Stimulated activated CD8-positive, alpha-beta memory T cell treated with anti-CD3 and anti-CD28 coated beads, Interleukin-4, amount 100 ng/mL, for 1 hour (primary cell): ENCODE data around the gene GAMT.

Experiments used
- DNase-seq, 2 donors: peaks; one replicate each; pipeline ENCODE4 v3.0.0-alpha.2; 2020; ENCODE audit warnings: low read depth in 2 of 2, low spot score in 1 of 2

The GAMT gene

DNA sequence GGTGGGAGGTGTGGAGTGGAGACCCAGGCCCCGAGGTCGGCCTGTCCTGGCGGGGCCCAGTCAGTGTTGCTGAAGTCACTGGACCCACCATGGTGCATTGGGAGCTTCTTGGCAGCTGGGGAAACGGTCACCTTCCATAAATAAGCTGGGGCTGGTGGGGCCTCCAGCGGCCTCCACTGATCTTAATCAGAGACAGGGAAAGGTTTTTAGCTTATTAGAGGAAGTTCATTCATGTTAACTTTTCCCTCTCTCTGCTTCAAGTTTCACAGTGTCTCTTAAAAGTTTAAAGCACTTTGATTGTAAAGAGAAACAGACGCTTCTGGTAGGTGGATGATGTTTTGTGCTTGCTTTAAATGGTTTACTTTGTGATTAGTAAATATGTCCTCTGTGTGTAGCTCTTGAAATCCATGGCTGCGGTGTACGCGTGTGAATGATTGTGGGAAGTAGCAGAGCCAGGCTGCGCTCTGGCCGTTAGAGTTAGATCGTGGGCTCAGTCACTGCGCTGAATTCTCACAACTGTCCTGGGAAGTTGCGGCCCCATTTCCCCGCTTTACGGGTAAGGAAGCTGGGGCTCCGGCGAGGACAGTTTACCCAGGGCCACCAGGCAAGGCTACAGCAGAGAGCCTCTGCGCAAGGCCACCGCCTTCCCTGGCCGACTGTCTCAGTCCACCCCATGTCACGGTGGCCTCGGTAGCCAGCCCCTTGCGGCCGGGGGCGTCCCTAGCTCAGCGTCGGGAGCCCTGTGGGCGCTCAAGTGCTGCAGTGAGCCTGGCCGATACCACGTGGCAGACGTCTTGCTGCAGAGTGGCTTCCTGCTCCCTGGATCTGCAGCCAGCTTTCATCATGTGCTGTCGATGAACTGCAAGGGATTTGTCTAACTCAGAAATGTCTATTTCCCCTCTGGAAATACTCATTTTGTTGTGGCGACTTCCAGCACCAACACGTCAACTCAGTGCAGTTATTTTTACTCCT is 34.2 kb downstream of the GAMT start:
- DNase-seq = no peak

GRCh38 chr19:1366296-1366695 is 35.0 kb downstream of the GAMT start:
- DNase-seq = no peak

DNA sequence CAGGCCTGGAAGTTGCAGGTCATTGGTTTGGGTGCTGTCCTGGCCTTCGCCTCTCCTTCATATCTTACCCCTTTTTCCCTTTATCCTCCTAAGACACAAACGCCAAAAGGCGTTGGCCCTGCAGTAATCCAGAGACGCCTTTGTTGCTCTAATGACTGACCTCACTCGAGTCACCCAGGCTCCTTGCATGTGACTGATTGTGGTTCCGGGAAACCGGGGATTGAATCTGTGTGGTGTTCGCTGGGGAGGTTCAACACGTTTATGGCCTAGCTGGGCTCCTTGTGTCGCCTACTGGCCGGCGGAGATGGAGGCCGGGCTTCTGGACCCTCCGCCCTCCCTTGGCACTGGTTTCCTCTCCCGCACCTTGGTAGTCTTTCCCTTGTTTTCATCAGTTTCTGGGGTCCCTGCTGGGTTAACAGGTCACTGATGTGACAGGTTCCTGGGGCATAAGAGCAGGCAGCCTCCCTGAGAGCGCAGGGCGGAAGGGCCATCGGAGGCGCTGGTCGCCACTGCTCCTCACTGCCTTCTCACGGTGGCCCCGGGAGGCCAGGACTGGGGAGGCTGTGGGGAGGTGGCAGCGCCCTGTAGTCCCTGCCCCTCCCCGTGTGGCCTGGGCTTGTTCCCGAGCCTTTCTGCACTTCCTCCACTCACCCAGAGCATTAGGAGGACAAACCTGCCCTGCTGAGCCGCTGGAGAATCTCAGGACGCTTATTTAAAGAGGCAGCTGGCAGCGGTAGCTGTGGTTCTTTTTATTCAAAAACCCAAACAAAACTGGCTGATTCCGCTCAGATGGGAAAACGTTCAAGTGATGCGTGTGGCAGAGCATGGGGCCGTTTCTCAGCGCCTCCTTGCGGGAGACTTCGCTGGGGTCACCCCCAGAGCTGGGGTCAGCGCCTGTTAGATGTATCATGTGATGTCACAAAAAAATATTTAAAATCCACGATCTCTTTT is 35.7 kb downstream of the GAMT start:
- no peak for DNase-seq

- no peak for DNase-seq
Observed at GRCh38 chr19:1364070-1364704, 37.2 kb downstream of the GAMT start.

DNA sequence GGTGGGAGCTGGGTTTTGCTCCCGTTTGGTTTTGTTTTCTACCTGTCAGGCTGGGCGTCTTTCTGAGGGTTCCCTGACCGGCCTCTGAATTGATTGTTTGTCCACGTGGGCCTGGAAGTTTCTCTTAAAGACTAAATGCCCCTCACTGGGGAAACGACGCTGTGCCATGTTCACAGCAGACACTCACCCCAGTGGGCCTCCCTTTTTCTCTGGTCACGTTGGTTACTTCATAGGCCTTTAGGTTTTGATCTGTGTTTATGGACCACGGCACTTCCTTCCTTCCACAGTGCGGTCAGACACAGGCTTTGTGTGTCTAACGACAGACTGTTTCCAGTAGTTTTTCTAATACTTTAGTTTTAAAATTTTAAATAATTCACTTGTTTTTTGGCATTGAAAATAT is 37.7 kb downstream of the GAMT start:
- DNase-seq = no peak

GRCh38 chr19:1362387-1363257 is 38.7 kb downstream of the GAMT start:
- no peak for DNase-seq

DNA sequence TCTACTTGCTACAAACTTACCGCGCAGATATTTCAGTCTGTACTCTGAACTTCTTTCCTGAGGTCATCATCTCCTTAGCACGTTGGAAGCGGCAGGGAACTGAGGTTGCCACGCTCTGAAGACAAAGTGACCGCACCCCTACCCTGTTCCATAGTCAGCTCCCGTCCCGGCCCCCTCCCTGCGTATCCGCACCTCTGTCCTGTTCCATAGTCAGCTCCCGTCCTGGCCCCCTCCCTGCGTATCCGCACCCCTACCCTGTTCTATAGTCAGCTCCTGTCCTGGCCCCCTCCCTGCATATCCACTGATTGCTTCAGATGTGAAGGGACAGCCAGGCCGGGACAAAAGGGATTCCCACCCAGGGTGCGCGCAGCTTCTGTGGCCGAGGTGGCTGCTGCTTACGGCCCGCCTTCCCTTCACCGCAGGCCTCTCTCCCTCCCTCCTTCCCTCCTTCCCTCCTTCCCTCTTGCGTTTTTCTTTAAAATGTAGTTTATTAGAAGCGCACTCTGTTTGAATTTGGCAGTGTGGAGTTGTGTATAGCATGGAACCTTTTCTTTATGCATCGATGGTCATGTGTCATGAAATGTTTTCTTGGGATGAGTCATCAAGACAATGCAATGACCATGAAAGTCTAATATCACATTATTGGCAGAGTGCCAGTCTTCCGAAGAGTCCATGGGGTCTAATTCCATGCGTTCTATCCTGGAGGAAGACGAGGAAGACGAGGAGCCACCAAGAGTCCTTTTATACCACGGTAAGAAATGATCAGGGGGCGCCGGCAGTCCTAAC is 39.5 kb downstream of the GAMT start:
- DNase-seq = no peak

DNA sequence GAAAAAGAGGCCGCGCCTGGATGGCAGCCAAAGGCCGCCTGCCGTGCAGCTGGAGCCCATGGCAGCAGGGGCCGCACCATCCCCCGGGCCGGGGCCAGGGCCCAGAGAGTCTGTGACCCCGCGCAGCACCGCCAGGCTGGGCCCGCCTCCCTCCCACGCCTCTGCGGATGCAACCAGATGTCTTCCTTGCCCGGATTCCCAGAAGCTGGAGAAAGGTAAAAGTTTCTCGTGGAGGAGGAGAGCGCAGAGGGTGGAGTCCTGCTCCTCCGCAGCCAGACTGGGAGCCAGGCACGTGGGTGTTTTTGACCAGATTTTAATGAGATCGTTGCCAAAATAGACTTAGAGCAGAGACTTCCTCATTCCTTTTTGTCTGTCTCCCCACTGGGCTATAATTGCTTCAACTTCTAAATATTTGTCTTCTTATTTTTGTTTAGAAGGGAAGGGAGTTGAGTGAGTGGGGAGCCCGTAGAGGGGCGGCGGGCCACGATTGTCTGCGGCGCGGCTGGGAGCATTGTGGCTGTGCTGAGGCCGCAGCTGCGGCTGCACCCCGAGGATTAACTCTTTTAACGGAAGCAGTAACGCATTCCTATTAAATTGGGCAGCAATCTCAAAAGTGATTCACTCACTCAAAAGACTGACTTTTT is 40.4 kb downstream of the GAMT start:
- no peak for DNase-seq

DNA sequence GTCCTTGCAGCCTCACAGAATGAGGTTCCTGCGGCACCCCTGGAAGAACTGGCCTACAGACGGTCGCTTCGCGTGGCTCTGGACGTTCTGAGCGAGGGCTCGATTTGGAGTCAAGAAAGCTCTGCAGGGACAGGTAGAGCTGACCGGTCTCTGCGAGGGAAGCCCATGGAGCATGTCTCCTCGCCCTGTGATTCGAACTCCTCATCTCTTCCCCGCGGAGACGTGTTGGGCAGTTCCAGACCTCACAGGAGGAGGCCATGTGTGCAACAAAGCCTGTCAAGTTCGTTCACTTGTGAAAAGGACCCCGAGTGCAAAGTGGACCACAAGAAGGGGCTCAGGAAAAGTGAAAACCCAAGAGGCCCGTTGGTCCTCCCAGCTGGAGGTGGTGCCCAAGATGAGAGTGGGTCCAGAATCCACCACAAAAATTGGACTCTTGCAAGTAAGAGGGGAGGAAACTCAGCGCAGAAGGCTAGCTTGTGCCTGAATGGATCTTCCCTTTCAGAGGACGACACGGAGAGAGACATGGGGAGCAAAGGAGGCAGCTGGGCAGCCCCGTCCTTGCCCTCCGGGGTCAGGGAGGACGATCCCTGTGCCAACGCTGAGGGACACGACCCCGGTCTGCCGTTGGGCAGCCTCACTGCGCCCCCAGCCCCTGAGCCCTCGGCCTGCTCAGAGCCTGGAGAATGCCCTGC is 41.1 kb downstream of the GAMT start:
- no peak for DNase-seq

DNA sequence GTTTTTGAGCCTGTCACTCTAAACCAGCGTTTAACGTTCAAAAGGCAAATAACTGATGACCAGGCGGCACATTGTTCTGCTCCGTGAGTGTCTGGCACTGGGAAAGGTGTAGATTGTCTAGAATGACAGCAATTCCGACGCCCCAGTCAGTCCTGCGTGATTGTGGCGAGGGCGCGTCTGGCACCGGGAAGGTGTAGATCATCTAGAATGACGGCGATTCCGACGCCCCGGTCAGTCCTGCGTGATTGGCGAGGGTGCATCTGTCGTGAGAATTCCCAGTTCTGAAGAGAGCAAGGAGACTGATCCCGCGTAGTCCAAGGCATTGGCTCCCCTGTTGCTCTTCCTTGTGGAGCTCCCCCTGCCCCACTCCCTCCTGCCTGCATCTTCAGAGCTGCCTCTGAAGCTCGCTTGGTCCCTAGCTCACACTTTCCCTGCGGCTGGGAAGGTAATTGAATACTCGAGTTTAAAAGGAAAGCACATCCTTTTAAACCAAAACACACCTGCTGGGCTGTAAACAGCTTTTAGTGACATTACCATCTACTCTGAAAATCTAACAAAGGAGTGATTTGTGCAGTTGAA is 43.7 kb downstream of the GAMT start:
- DNase-seq = no peak

- no peak for DNase-seq
Observed at GRCh38 chr19:1356508-1356865, 44.9 kb downstream of the GAMT start.

DNA sequence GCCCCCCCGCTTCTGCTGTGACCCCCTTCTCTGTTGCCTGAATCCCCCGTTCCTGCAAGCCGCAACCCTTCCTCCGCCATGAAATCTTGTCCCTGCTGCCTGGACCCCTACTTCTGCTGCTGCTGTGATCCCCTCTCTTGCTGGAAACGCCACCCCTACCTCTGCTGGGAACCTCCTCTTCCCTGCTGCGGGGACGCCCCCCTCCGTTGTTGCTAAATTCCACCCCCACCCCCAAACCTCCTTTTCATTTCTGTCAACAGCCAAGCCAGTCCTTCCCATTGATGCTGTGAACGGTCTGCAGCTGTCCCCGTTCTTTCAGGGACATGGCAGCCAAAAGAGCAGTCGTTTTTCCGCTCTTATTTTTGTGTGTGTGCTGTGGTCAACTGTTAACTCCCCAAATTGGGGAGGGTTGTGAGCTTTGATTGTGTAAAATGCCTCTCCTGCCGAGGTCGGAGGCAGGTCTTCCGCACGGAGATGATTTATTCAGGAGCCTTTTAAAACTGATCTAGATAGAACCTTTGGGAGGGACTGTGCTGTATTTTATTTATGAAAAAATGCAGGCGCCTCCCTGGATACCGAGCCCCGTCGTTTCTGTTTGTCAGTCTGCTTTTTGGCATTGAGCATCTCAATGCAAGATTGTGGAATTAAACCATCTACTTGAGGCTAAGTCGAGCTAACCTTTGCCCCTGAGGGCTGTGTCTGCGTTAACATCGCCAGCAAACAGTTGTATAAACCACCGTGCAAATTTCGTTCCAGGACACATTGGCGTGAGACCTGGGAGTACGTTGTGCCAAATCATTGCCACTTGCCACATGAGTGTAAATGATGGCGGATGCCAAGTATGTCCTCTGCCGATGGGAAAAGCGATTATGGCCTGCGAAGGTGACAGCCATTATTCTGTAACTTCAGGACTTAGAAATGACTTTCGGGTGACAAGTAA is 45.5 kb downstream of the GAMT start:
- DNase-seq = no peak

DNA sequence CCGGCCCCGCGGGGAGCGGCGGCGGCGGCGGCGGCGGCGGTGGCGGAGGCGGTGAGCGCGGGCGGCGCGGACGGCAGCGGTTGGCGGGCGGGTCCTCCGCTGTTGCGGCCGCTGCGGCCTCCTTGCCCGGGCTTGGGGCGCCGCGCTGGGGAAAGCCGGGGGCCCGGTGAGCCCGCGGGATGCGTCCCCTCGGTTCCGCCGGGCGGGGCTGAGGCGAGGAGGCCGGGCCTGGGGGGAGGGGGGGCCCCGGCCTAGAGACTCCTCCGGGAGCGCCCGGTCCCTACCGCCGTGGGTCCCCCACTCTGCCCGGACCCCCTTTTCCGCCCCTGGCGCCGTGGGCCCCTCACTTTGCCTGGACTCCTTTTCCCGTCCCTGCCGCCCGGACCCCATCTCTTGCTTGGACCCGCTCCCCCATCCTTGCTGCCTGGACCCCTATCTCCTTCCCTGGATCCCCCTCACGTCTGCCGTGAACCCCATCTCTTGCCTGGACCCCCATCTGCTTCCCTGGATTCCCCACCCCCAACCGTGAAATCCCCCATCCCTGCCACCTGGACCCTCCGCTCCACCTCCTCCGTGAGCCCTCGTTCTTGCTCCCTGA is 46.3 kb downstream of the GAMT start:
- DNase-seq = no peak

DNA sequence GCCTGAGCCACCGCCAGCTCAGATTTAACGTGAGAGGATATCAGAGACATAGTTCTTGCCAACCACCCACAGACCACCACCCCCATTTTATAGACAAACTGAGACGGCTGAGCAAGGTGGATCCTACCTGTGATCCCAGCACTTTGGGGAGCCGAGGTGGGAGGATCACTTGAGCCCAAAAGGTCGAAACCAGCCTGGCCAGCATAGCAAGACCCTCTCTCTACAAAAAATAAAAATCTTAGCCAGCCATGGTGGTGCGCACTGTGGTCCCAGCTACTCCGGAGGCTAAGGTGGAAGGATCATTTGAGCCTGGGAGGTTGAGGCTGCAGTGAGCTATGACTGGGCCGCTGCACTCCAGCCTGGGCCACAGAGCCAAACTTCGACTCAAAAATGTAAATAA is 48.2 kb downstream of the GAMT start:
- no peak for DNase-seq

- no peak for DNase-seq
Observed at GRCh38 chr19:1351381-1351851, 49.9 kb downstream of the GAMT start.

DNA sequence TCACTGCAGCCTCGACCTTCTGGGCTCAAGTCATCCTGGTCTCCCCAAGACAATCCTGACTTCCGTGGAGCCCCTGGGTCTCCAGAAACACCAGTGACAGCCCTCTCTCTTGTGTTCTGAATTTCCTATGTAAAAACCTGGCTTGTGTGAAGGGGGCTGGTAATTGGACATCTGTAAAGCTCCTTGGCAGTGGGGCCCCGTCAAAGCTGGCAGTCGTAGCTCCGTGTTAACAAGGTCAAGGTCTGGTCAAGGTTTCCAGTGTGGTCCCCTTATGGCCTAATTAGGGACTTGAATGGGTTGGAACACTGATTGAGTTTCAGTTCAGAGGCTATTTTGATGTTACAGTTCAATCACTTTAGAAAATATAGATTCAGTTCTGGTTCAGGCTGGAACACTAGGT is 50.5 kb downstream of the GAMT start:
- no peak for DNase-seq

DNA sequence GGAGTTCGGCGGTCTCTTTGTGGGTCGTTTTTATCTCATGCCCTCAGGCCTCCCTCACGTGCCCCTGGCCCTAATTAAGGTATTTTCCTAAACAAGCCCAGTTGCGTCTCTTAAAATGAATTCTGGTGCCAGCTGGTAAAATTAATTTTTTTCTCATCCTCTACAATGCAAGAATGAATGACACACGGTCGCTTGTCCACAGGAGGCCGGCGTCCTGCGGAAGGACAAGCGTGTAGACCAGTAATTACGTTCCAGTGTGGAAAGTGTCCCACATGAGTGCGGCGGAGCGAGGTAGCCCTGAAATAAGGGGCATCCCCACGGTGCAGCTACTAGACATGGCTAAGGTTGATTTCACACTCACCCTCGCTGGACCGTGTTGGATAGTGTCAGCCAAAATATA is 52.1 kb downstream of the GAMT start:
- no peak for DNase-seq
